Panc1 (cell line): Measurements from ENCODE around the gene APEH. TPM values are rescaled to one million over a fixed set of nuclear protein-coding genes. Genes with fewer than 3 reads are reported as not detected.

ENCODE experiments used
- ATAC-seq: fragments of 200-7000 bp; cut with Tn5 transposase; 2 replicates; pipeline ENCODE4 v1.9.1; 2020; ENCODE audit warnings: mild to moderate bottlenecking, moderate library complexity
- BruUV-seq: library from RNA; stranded (reverse); fragments of 400-500 nt; replicated peaks from 2 replicates; lab custom pipeline; 2021; lab: Mats Ljungman, UMichigan
- CTCF ChIA-PET: fragments of 300-600 bp; sonication (Branson Sonifier 250); formaldehyde crosslinking; loops from one replicate; lab custom pipeline; 2022; ENCODE audit warnings: antibody characterized with exemption; lab: Charles Lee
- POLR2A ChIA-PET: fragments of 300-600 bp; sonication (Branson Sonifier 250); formaldehyde crosslinking; loops from one replicate; lab custom pipeline; 2022; ENCODE audit warnings: antibody characterized with exemption; lab: Charles Lee
- DNase-seq: peaks from one replicate; pipeline ENCODE4 v3.0.0-alpha.2; 2010; ENCODE audit warnings: low read depth, low spot score
- H3K27ac ChIP-seq: 2 replicates; pipeline ENCODE4 v1.5.1; 2011; ENCODE audit warnings: mild to moderate bottlenecking, low read length, inconsistent platforms
- H3K27me3 ChIP-seq: fragments of 200-500 bp; sonication (Bioruptor generic); 2 replicates; pipeline ENCODE4 v1.6.0; 2014; ENCODE audit warnings: low read length, inconsistent platforms; ENCODE audit not compliant: control insufficient read depth, insufficient read depth
- H3K36me3 ChIP-seq: fragments of 200-500 bp; sonication (Bioruptor generic); 2 replicates; pipeline ENCODE4 v1.5.1; 2014; ENCODE audit warnings: inconsistent platforms, mild to moderate bottlenecking, low read length, moderate library complexity; ENCODE audit not compliant: control insufficient read depth, insufficient read depth
- H3K4me1 ChIP-seq: 2 replicates; pipeline ENCODE4 v1.5.1; 2011; ENCODE audit warnings: inconsistent platforms, mild to moderate bottlenecking, low read length, moderate library complexity; ENCODE audit not compliant: control insufficient read depth, insufficient read depth
- H3K4me3 ChIP-seq, 2 experiments: 2 replicates each; pipeline ENCODE4 v1.5.1; 2011 to 2012; ENCODE audit warnings: low read depth in 2 of 2, low read length in 2 of 2, mild to moderate bottlenecking in 2 of 2, inconsistent platforms in 1 of 2, moderate library complexity in 1 of 2
- H3K9me3 ChIP-seq: fragments of 200-500 bp; sonication (Bioruptor generic); 2 replicates; pipeline ENCODE4 v1.5.1; 2014; ENCODE audit warnings: low read depth, mild to moderate bottlenecking, inconsistent platforms, low read length, moderate library complexity; ENCODE audit not compliant: control insufficient read depth, insufficient read depth
- CTCF ChIP-seq: fragments of 450-650 bp; IDR thresholded peaks from 2 replicates; pipeline ENCODE4 v1.5.1; 2017; ENCODE audit warnings: mild to moderate bottlenecking
- POLR2AphosphoS5 ChIP-seq: IDR thresholded peaks from 2 replicates; pipeline ENCODE4 v1.6.1; 2012; ENCODE audit warnings: mild to moderate bottlenecking, low read depth, low read length, moderate library complexity
- REST ChIP-seq, 2 experiments: IDR thresholded peaks; 2 replicates each; pipeline ENCODE4 v1.6.1; 2011 to 2012; ENCODE audit warnings: low read depth in 2 of 2, control low read depth in 1 of 2, low read length in 1 of 2, mild to moderate bottlenecking in 1 of 2, moderate library complexity in 1 of 2; ENCODE audit not compliant: insufficient read depth in 1 of 2
- SIN3A ChIP-seq: IDR thresholded peaks from 2 replicates; pipeline ENCODE4 v1.6.1; 2012; ENCODE audit warnings: low read depth, mild to moderate bottlenecking, low read length, moderate library complexity, borderline replicate concordance; ENCODE audit not compliant: insufficient read depth
- TCF7L2 ChIP-seq: IDR thresholded peaks from 2 replicates; pipeline ENCODE4 v1.6.1; 2011; ENCODE audit warnings: mild to moderate bottlenecking, low read depth, low read length, inconsistent platforms
- in situ Hi-C: cut with HindIII; loops from 2 replicates; pipeline ENCODE4 v1.10.0; 2016; ENCODE audit warnings: low sequenced_read_pairs, low pct_unique_long_range_greater_than_20kb
- intact Hi-C: fragments of 100-400 bp; cut with micrococcal nuclease; formaldehyde crosslinking; loops from one replicate; pipeline ENCODE4 v1.10.0; 2022; ENCODE audit not compliant: unreplicated experiment
- total RNA-seq: library from RNA; stranded (reverse); gene quantifications from one replicate; pipeline ENCODE4 v1.2.1, GENCODE V29; 2021; ENCODE audit not compliant: unreplicated experiment

The APEH gene
- total RNA-seq, 1 experiment from 2014 or later, result 131 TPM

- BruUV-seq, result no TSS peak
- Histone ChIP-seq H3K9me3 (no peaks in the 10 kb centered on the region), H3K27me3 (no peaks in the 10 kb centered on the region), H3K4me3 (no peak overlapping the region), H3K27ac (no peak overlapping the region), H3K4me1 (no peaks in the 10 kb centered on the region), H3K36me3 (peaks cover under 1% of the 10 kb centered on the region; the same call in 1 of the 2 replicates)
- no peak for DNase-seq
- intact Hi-C loops (no loop called here), in situ Hi-C loops (no loop called here)
- ChIA-PET POLR2A (no interaction called here), CTCF (no interaction called here)
- ATAC-seq, result no peak
- TF ChIP-seq REST (IDR thresholded peaks at IDR 0.05; ENCODE audit: insufficient read depth in 1 of 2, low read depth in 2 of 2, low read length in 1 of 2), result no peak
- TF ChIP-seq POLR2AphosphoS5, result no peak
- no peak for TF ChIP-seq CTCF
- no peak for TF ChIP-seq SIN3A
- no peak for TF ChIP-seq TCF7L2
Observed at GRCh38 chr3:49680493-49681231, 6.5 kb downstream of the APEH start.

- H3K27me3 ChIP-seq, result no peaks in the 10 kb centered on the region
- H3K27ac ChIP-seq, result no peak overlapping the region
- DNase-seq (no peak), ATAC-seq (no peak)
- in situ Hi-C loops (no loop called here), intact Hi-C loops (no loop called here)
- H3K9me3 ChIP-seq, result no peaks in the 10 kb centered on the region
- no peaks in the 10 kb centered on the region for H3K4me1 ChIP-seq
- H3K4me3 ChIP-seq, result no peak overlapping the region
- POLR2A ChIA-PET, result no interaction called here
- BruUV-seq, result no TSS peak
- CTCF ChIA-PET, result no interaction called here
- H3K36me3 ChIP-seq, result no peaks in the 10 kb centered on the region
- TF ChIP-seq REST (IDR thresholded peaks at IDR 0.05; ENCODE audit: insufficient read depth in 1 of 2, low read depth in 2 of 2, low read length in 1 of 2) (no peak), SIN3A (no peak), TCF7L2 (no peak), CTCF (no peak), POLR2AphosphoS5 (no peak)
Observed at GRCh38 chr3:49681232-49681522, 7.0 kb downstream of the APEH start.
